HCT116 (cell line): ENCODE data around the gene NAA25. TPM values are rescaled to one million over a fixed set of nuclear protein-coding genes. Genes with fewer than 3 reads are reported as not detected.

Experiments used
- ATAC-seq: fragments of 200-7000 bp; cut with Tn5 transposase; 2 replicates; pipeline ENCODE4 v1.9.1; 2020; ENCODE audit warnings: mild to moderate bottlenecking, moderate library complexity
- BruUV-seq: library from RNA; stranded (reverse); fragments of 400-500 nt; replicated peaks from 2 replicates; lab custom pipeline; 2021; lab: Mats Ljungman, UMichigan
- CTCF ChIA-PET: fragments of 300-600 bp; sonication (Branson Sonifier 250); formaldehyde crosslinking; loops from one replicate; lab custom pipeline; 2021; ENCODE audit warnings: antibody characterized with exemption; lab: Charles Lee
- POLR2A ChIA-PET: fragments of 300-600, 350-600 bp; sonication (Branson Sonifier 250); formaldehyde crosslinking; loops from one replicate; lab custom pipeline; 2021; ENCODE audit warnings: antibody characterized with exemption; lab: Charles Lee
- RAD21 ChIA-PET, 2 experiments: fragments of 300-600 bp; sonication (Branson Sonifier 250); formaldehyde crosslinking; loops; one replicate each; lab custom pipeline; 2023; ENCODE audit warnings: low total read pairs in 2 of 2; ENCODE audit not compliant: uncharacterized antibody in 2 of 2, unreplicated experiment in 2 of 2, low non-redundant PET in 1 of 2; lab: Charles Lee
- DNase-seq: peaks from one replicate; pipeline ENCODE4 v3.0.0-alpha.2; 2010; ENCODE audit warnings: low read depth, low spot score
- H2AFZ ChIP-seq: fragments of 200-600 bp; shearing (Covaris generic), sonication (generic); 2 replicates; pipeline ENCODE4 v1.6.1; 2017; ENCODE audit warnings: low read depth, mixed run types, mixed read lengths, antibody characterized with exemption, low read length; ENCODE audit not compliant: poor library complexity, severe bottlenecking
- H3K27ac ChIP-seq: 2 replicates; pipeline ENCODE4 v1.5.1; 2012; ENCODE audit warnings: low read depth, low read length
- H3K27me3 ChIP-seq: fragments of 200-600 bp; sonication (generic); 2 replicates; pipeline ENCODE4 v1.6.1; 2016; ENCODE audit warnings: mixed run types, low read length, mixed read lengths; ENCODE audit not compliant: insufficient read depth
- H3K36me3 ChIP-seq, 2 experiments: fragments of 200-500 bp in 1 of 2; fragments of 200-600 bp in 1 of 2; sonication (Bioruptor generic) in 1 of 2; sonication (generic) in 1 of 2; 2 replicates each; pipeline versions ENCODE4 v1.5.1 to v1.6.1; 2014 to 2016; ENCODE audit warnings: low read length in 2 of 2, inconsistent platforms in 1 of 2, mixed read lengths in 1 of 2, mixed run types in 1 of 2; ENCODE audit not compliant: insufficient read depth in 2 of 2, control insufficient read depth in 1 of 2
- H3K4me1 ChIP-seq, 2 experiments: fragments of 200-600 bp in 1 of 2; sonication (generic) in 1 of 2; 2 replicates each; pipeline versions ENCODE4 v1.5.1 to v1.6.1; 2012 to 2017; ENCODE audit warnings: low read length in 2 of 2, inconsistent platforms in 1 of 2, mild to moderate bottlenecking in 1 of 2, mixed read lengths in 1 of 2, mixed run types in 1 of 2, moderate library complexity in 1 of 2; ENCODE audit not compliant: insufficient read depth in 2 of 2, control insufficient read depth in 1 of 2
- H3K4me2 ChIP-seq: fragments of 200-600 bp; sonication (generic); 2 replicates; pipeline ENCODE4 v1.6.1; 2017; ENCODE audit warnings: mixed run types, low read length, mixed read lengths
- H3K4me3 ChIP-seq, 2 experiments: fragments of 200-600 bp in 1 of 2; sonication (generic) in 1 of 2; replicated peaks in 1 of 2; 2 replicates each; pipeline ENCODE4 v1.5.1; 2011 to 2016; ENCODE audit warnings: low read length in 2 of 2, control low read depth in 1 of 2, low read depth in 1 of 2, mild to moderate bottlenecking in 1 of 2, mixed read lengths in 1 of 2, mixed run types in 1 of 2
- H3K79me2 ChIP-seq: fragments of 200-600 bp; sonication (generic); 2 replicates; pipeline ENCODE4 v1.6.1; 2017; ENCODE audit warnings: mild to moderate bottlenecking, mixed run types, low read length, moderate library complexity, mixed read lengths; ENCODE audit not compliant: insufficient read depth
- H3K9ac ChIP-seq: fragments of 200-600 bp; sonication (generic); 2 replicates; pipeline ENCODE4 v1.6.1; 2016; ENCODE audit warnings: low read length, mixed read lengths
- H3K9me2 ChIP-seq: fragments of 200-600 bp; sonication (generic), shearing (Covaris generic); 2 replicates; pipeline ENCODE4 v1.6.1; 2017; ENCODE audit warnings: mixed run types, mild to moderate bottlenecking, moderate library complexity; ENCODE audit not compliant: insufficient read depth
- H3K9me3 ChIP-seq, 2 experiments: fragments of 200-500 bp in 1 of 2; fragments of 200-600 bp in 1 of 2; sonication (Bioruptor generic) in 1 of 2; sonication (generic) in 1 of 2; 2 replicates each; pipeline ENCODE4 v1.6.1; 2014 to 2017; ENCODE audit warnings: low read length in 2 of 2, mixed read lengths in 2 of 2, inconsistent platforms in 1 of 2, low read depth in 1 of 2, mild to moderate bottlenecking in 1 of 2, mixed run types in 1 of 2, moderate library complexity in 1 of 2; ENCODE audit not compliant: control insufficient read depth in 1 of 2, insufficient read depth in 1 of 2
- H4K20me1 ChIP-seq: fragments of 200-600 bp; sonication (generic), shearing (Covaris generic); 2 replicates; pipeline ENCODE4 v1.6.1; 2017; ENCODE audit warnings: mixed run types, mild to moderate bottlenecking, moderate library complexity; ENCODE audit not compliant: insufficient read depth
- ATF3 ChIP-seq: IDR thresholded peaks from 2 replicates; pipeline ENCODE4 v1.6.1; 2012
- RAD21 ChIP-seq: IDR thresholded peaks from 2 replicates; pipeline ENCODE4 v1.6.1; 2012; ENCODE audit warnings: low read depth, mild to moderate bottlenecking
- SIN3A ChIP-seq: IDR thresholded peaks from 2 replicates; pipeline ENCODE4 v1.6.1; 2012; ENCODE audit warnings: low read depth
- YY1 ChIP-seq: IDR thresholded peaks from 2 replicates; pipeline ENCODE4 v1.6.1; 2011; ENCODE audit warnings: low read length, low read depth, moderate library complexity, mild to moderate bottlenecking; ENCODE audit not compliant: insufficient replicate concordance; ENCODE audit errors: extremely low read depth
- ZFX ChIP-seq: fragments of 450-650 bp; IDR thresholded peaks from 2 replicates; pipeline ENCODE4 v1.6.1; 2017
- ZNF274 ChIP-seq: fragments of 200-500 bp; sonication (Bioruptor generic); IDR thresholded peaks from 2 replicates; pipeline ENCODE4 v1.6.1; 2014; ENCODE audit warnings: mild to moderate bottlenecking, low read depth, low read length, inconsistent platforms
- intact Hi-C: fragments of 100-400 bp; cut with micrococcal nuclease; formaldehyde crosslinking; loops from 2 replicates; pipeline ENCODE4 v1.10.0; 2022
- total RNA-seq: library from RNA; stranded (reverse); gene quantifications from one replicate; pipeline ENCODE4 v1.2.1, GENCODE V29; 2021; ENCODE audit not compliant: unreplicated experiment

Gene NAA25
- total RNA-seq, 1 experiment from 2014 or later = 56.6 TPM

GRCh38 chr12:112126911-112127310, 18.3 kb upstream of the NAA25 start:
- Histone ChIP-seq H3K27me3 (no peaks in the 10 kb centered on the region), H3K9me3 (no peaks in the 10 kb centered on the region), H3K9me2 (no peaks in the 10 kb centered on the region), H3K79me2 (peaks cover 10% of the 10 kb centered on the region; the same call in 1 of the 2 replicates), H3K9ac (no peak overlapping the region), H3K4me3 (no peak overlapping the region), H3K4me2 (peak overlapping the region; percentile 77), H3K4me1 (peaks cover 27 to 50% of the 10 kb centered on the region in 2 experiments), H3K36me3 (peaks cover 5 to 6% of the 10 kb centered on the region in 2 experiments; a peak in 1 of 4 replicates), H2AFZ (no peak overlapping the region), H3K27ac (no peak overlapping the region), H4K20me1 (no peaks in the 10 kb centered on the region)
- ATAC-seq = no peak
- ChIA-PET POLR2A (no interaction called here), RAD21 (no interaction called here), CTCF (no interaction called here)
- TF ChIP-seq YY1 (no peak), SIN3A (no peak), ZNF274 (no peak)
- intact Hi-C loops = no loop called here
- no TSS peak for BruUV-seq
- no peak for DNase-seq

- Histone ChIP-seq H3K9ac (peak overlapping the region; percentile 85), H2AFZ (no peak overlapping the region), H3K9me2 (no peaks in the 10 kb centered on the region), H3K27ac (peak overlapping the region; percentile 33; the same call in 1 of the 2 replicates), H4K20me1 (no peaks in the 10 kb centered on the region), H3K4me3 (peak overlapping the region; percentile 93 to 95), H3K4me2 (peak overlapping the region; percentile 77), H3K4me1 (peaks cover 34 to 55% of the 10 kb centered on the region in 2 experiments), H3K9me3 (no peaks in the 10 kb centered on the region), H3K27me3 (no peaks in the 10 kb centered on the region), H3K36me3 (peaks cover 0 to 6% of the 10 kb centered on the region in 2 experiments; a peak in 1 of 4 replicates), H3K79me2 (peaks cover 10% of the 10 kb centered on the region; the same call in 1 of the 2 replicates)
- intact Hi-C loops = no loop called here
- ChIA-PET CTCF (no interaction called here), RAD21 (no interaction called here), POLR2A (interaction anchor here (1.5 to 2.3 kb wide), 3 partner anchors 9 to 17 kb away, joined by 5 to 7 read pairs (median 7); partner anchors contain the start of gene NAA25)
- no peak for TF ChIP-seq RAD21
- no peak for TF ChIP-seq ATF3
- peak; percentile 58; the same call in 1 of the 2 replicates for TF ChIP-seq ZFX
- DNase-seq = no peak
- BruUV-seq = no TSS peak
- no peak for ATAC-seq
These were observed 17.4 kb upstream of the NAA25 start for GRCh38 chr12:112126000-112126438.
